IMR-90 (cell line): Measurements from ENCODE around the gene TSPAN32. TPM values are rescaled to one million over a fixed set of nuclear protein-coding genes. Genes with fewer than 3 reads are reported as not detected.

Source experiments
- ATAC-seq: fragments of 200-7000 bp; cut with Tn5 transposase; 2 replicates; pipeline ENCODE4 v1.9.1; 2020; ENCODE audit warnings: low read depth, mild to moderate bottlenecking, moderate library complexity
- BruUV-seq: library from RNA; stranded (reverse); fragments of 400-500 nt; replicated peaks from 2 replicates; lab custom pipeline; 2021; lab: Mats Ljungman, UMichigan
- CTCF ChIA-PET: fragments of 300-600 bp; formaldehyde crosslinking; extraction: SDS; loops from one replicate; lab custom pipeline; 2021; ENCODE audit warnings: antibody characterized with exemption; lab: Yijun Ruan, JAX
- POLR2A ChIA-PET: fragments of 300-600 bp; sonication (Branson Sonifier 250); formaldehyde crosslinking; loops from one replicate; lab custom pipeline; 2022; ENCODE audit warnings: antibody characterized with exemption; ENCODE audit not compliant: unreplicated experiment; lab: Charles Lee
- DNase-seq: peaks from one replicate; pipeline ENCODE4 v3.0.0; 2013
- H2AFZ ChIP-seq: replicated peaks from 2 replicates; pipeline ENCODE3; 2013; ENCODE audit warnings: low read length, mild to moderate bottlenecking; ENCODE audit not compliant: poor library complexity
- H2AK5ac ChIP-seq: 2 replicates; pipeline ENCODE4 v1.6.1; 2013; ENCODE audit warnings: low read depth, low read length, inconsistent platforms
- H2AK9ac ChIP-seq: replicated peaks from 2 replicates; pipeline ENCODE3; 2013; ENCODE audit warnings: mild to moderate bottlenecking, low read depth, low read length, moderate library complexity; ENCODE audit not compliant: poor library complexity
- H2BK120ac ChIP-seq: 2 replicates; pipeline ENCODE4 v1.6.1; 2013; ENCODE audit warnings: low read depth, low read length, inconsistent platforms
- H2BK15ac ChIP-seq: 3 replicates; pipeline ENCODE4 v1.6.1; 2013; ENCODE audit warnings: low read depth, low read length, inconsistent platforms
- H2BK20ac ChIP-seq: 2 replicates; pipeline ENCODE4 v1.6.1; 2013; ENCODE audit warnings: low read depth, mild to moderate bottlenecking, inconsistent platforms, low read length, moderate library complexity
- H2BK5ac ChIP-seq: 2 replicates; pipeline ENCODE4 v1.6.1; 2013; ENCODE audit warnings: mild to moderate bottlenecking, low read depth, low read length, inconsistent platforms; ENCODE audit not compliant: poor library complexity, severe bottlenecking
- H3K14ac ChIP-seq: replicated peaks from 2 replicates; pipeline ENCODE4 v1.6.1; 2013; ENCODE audit warnings: low read depth, low read length, inconsistent platforms
- H3K18ac ChIP-seq: 2 replicates; pipeline ENCODE4 v1.6.1; 2013; ENCODE audit warnings: low read depth, low read length, control low read depth
- H3K23ac ChIP-seq: 2 replicates; pipeline ENCODE4 v1.6.1; 2013; ENCODE audit warnings: low read depth, low read length, inconsistent platforms
- H3K27ac ChIP-seq: 2 replicates; pipeline ENCODE4 v1.5.1; 2013; ENCODE audit warnings: mild to moderate bottlenecking, control low read depth, low read length; ENCODE audit not compliant: insufficient read depth
- H3K27me3 ChIP-seq: 2 replicates; pipeline ENCODE4 v1.6.1; 2013; ENCODE audit warnings: low read length; ENCODE audit not compliant: control insufficient read depth, insufficient read depth
- H3K36me3 ChIP-seq: 2 replicates; pipeline ENCODE4 v1.6.1; 2013; ENCODE audit warnings: low read length, mixed read lengths; ENCODE audit not compliant: control insufficient read depth, insufficient read depth
- H3K4ac ChIP-seq: 2 replicates; pipeline ENCODE4 v1.6.1; 2013; ENCODE audit warnings: low read depth, low read length, inconsistent platforms
- H3K4me1 ChIP-seq: 2 replicates; pipeline ENCODE4 v1.6.1; 2013; ENCODE audit warnings: low read length, mixed read lengths; ENCODE audit not compliant: control insufficient read depth, insufficient read depth
- H3K4me2 ChIP-seq: 2 replicates; pipeline ENCODE4 v1.6.1; 2013; ENCODE audit warnings: low read depth, mild to moderate bottlenecking, control low read depth, low read length, moderate library complexity
- H3K4me3 ChIP-seq: 2 replicates; pipeline ENCODE4 v1.5.1; 2013; ENCODE audit warnings: low read depth, mild to moderate bottlenecking, control low read depth, low read length, moderate library complexity; ENCODE audit not compliant: insufficient read depth
- H3K56ac ChIP-seq: 2 replicates; pipeline ENCODE4 v1.6.1; 2013; ENCODE audit warnings: low read length, inconsistent platforms; ENCODE audit not compliant: insufficient read depth; ENCODE audit errors: extremely low read depth
- H3K79me1 ChIP-seq, 2 experiments: 2 replicates each; pipeline ENCODE4 v1.6.1; 2013; ENCODE audit warnings: low read length in 2 of 2, inconsistent platforms in 1 of 2, low read depth in 1 of 2
- H3K9ac ChIP-seq: 2 replicates; pipeline ENCODE4 v1.6.1; 2013; ENCODE audit warnings: low read depth, low read length, control low read depth
- H3K9me1 ChIP-seq: 2 replicates; pipeline ENCODE4 v1.6.1; 2013; ENCODE audit warnings: low read length, inconsistent platforms; ENCODE audit not compliant: insufficient read depth
- H3K9me3 ChIP-seq: 2 replicates; pipeline ENCODE4 v1.6.1; 2013; ENCODE audit warnings: low read length; ENCODE audit not compliant: control insufficient read depth, insufficient read depth
- H4K20me1 ChIP-seq: 2 replicates; pipeline ENCODE4 v1.6.1; 2013; ENCODE audit warnings: low read length, inconsistent platforms; ENCODE audit not compliant: insufficient read depth
- H4K5ac ChIP-seq: 2 replicates; pipeline ENCODE4 v1.6.1; 2013; ENCODE audit warnings: mild to moderate bottlenecking, low read depth, low read length, control low read depth
- H4K8ac ChIP-seq, 2 experiments: 2 replicates each; pipeline ENCODE4 v1.6.1; 2013; ENCODE audit warnings: low read depth in 2 of 2, low read length in 2 of 2, control low read depth in 1 of 2, inconsistent platforms in 1 of 2
- H4K91ac ChIP-seq: 2 replicates; pipeline ENCODE4 v1.6.1; 2013; ENCODE audit warnings: low read depth, low read length, inconsistent platforms; ENCODE audit not compliant: insufficient read depth
- FOS ChIP-seq: fragments of 150-350 bp; IDR thresholded peaks from 2 replicates; pipeline ENCODE4 v1.6.1; 2016; ENCODE audit warnings: low read depth, low read length
- MAZ ChIP-seq: IDR thresholded peaks from 2 replicates; pipeline ENCODE4 v1.6.1; 2012; ENCODE audit warnings: low read depth, mild to moderate bottlenecking, low read length, improper control_type of control experiment, moderate library complexity, borderline replicate concordance
- WGBS, 2 experiments: methylation state at CpG; one replicate each; pipeline versions ENCODE4 v1.1.5 to v1.1.7; 2013; ENCODE audit warnings: missing lambda C conversion rate in 2 of 2; ENCODE audit not compliant: insufficient read length in 1 of 2; ENCODE audit errors: extremely low coverage in 2 of 2; 5-methylcytosine and 5-hydroxymethylcytosine counted together
- dilution Hi-C: fragments of 300-500 bp; cut with HindIII; formaldehyde crosslinking; loops from one replicate; pipeline ENCODE4 v1.14.3; 2018; ENCODE audit warnings: low sequenced_read_pairs; ENCODE audit not compliant: unreplicated experiment
- in situ Hi-C: fragments of 300-500 bp; cut with MboI; formaldehyde crosslinking; loops from 3 replicates; pipeline ENCODE4 v1.14.3; 2019; ENCODE audit warnings: low sequenced_read_pairs, inconsistent platforms, mixed read lengths
- intact Hi-C: fragments of 100-400 bp; cut with micrococcal nuclease; formaldehyde crosslinking; loops from 2 replicates; pipeline ENCODE4 v1.10.0; 2022
- polyA plus RNA-seq, 3 experiments: library from polyadenylated mRNA; depleted of rRNA; stranded (reverse); fragments of >200 nt; gene quantifications; 2 replicates each; pipeline ENCODE4 v1.2.3, GENCODE V29; 2012; ENCODE audit warnings: low replicate concordance in 1 of 3
- total RNA-seq: library from RNA; depleted of rRNA; stranded (reverse); fragments of >200 nt; gene quantifications from 2 replicates; pipeline ENCODE4 v1.2.3, GENCODE V29; 2012

Gene TSPAN32
- total and polyA plus RNA-seq, 2 of the 4 experiments (the other 2 are of a cell fraction), result 0.07 TPM; not detected in 1

DNA sequence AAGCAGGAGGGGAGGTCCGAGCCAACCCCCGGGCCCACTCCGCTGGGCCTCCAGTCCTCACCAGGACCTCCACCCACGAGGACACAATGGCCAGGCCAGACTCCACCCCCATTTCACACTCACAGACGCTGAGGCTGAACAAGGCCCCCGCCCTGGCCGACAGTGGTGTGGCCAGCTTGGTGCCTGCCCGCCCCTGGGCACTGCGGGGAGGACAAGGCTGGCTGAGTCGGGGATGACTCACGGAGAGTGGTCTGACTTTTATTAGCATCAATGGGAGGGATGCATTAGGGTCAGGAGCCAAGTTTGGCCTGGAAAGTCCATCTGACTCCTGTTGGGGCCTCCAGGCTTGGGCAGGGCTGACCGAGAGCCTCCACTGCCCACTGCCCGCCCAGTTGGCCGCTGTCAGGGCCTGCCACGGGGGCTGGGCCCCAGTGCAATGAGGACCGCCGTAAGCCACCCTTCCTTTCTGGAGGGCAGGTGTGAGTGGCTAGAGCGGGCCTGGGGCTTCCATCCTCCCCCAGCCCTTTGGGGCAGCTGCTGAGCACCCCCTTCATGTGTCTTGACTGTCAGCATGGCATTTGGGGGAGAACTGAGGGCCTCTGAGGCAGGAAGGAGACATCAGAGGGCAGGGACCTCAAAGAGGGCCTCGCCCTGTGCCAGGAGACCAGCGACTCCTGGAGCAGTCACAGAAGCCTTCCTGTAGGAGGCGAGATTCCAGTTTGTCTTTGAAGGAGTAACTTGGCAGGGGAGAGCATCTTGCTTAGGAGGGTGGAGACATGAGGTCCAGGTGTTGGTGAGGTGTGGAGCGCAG is 10.6 kb downstream of the TSPAN32 start:
- Histone ChIP-seq H2BK20ac (peak overlapping the region; percentile 56; the same call in 1 of the 2 replicates), H3K4ac (peak overlapping the region; percentile 62), H2AK9ac (peak overlapping the region; percentile 96), H3K9me1 (peaks cover 6% of the 10 kb centered on the region; the same call in 1 of the 2 replicates), H4K20me1 (no peaks in the 10 kb centered on the region), H3K18ac (0 out of 2 replicates have a peak overlapping the region, but pooled peaks have one; percentile 16), H4K8ac (0 out of 4 replicates have a peak overlapping the region, but pooled peaks have one; percentile 11 to 58), H2BK15ac (0 out of 3 replicates have a peak overlapping the region, but pooled peaks have one; percentile 28), H3K27me3 (peaks cover under 1% of the 10 kb centered on the region; the same call in 1 of the 2 replicates), H3K4me1 (peaks cover 20% of the 10 kb centered on the region), H2BK5ac (peak overlapping the region; percentile 64), H3K23ac (no peak overlapping the region), H2AK5ac (peak overlapping the region; percentile 91), H3K9me3 (no peaks in the 10 kb centered on the region; the same call in 1 of the 2 replicates), H3K9ac (no peak overlapping the region), H3K27ac (no peak overlapping the region), H3K36me3 (no peaks in the 10 kb centered on the region), H3K14ac (no peak overlapping the region; the same call in 1 of the 2 replicates), H3K4me2 (no peak overlapping the region), H4K91ac (peak overlapping the region; percentile 47; the same call in 1 of the 2 replicates), H3K79me1 (no peaks in the 10 kb centered on the region), H4K5ac (peak overlapping the region; percentile 44; the same call in 1 of the 2 replicates), H2AFZ (peak overlapping the region; percentile 86), H3K56ac (no peak overlapping the region), H2BK120ac (peak overlapping the region; percentile 60; the same call in 1 of the 2 replicates), H3K4me3 (no peak overlapping the region)
- TF ChIP-seq FOS (no peak), MAZ (0 out of 2 replicates have a peak, but pooled peaks have one; percentile 23)
- ChIA-PET CTCF (no interaction called here), POLR2A (no interaction called here)
- DNase-seq, result peak; percentile 49
- 90% methylated on average over 2 of the region's 22 CpGs; no CpG with 5 or more reads in 1 of the 2 experiments for WGBS, 2 experiments
- no TSS peak for BruUV-seq
- dilution Hi-C loops (no loop called here), intact Hi-C loops (no loop called here), in situ Hi-C loops (loop anchor here (5.0 kb wide), 1 partner anchor 105 kb away; no protein-coding TSS in a partner anchor)
- ATAC-seq, result peak; percentile 52
